ENCODE results near the gene PER2.
"Not testable (repeated sequence)": the region's sequence is repeated elsewhere in the genome, so short reads cannot be mapped to it uniquely, and the experiment has no call there.

The PER2 gene, protein sequence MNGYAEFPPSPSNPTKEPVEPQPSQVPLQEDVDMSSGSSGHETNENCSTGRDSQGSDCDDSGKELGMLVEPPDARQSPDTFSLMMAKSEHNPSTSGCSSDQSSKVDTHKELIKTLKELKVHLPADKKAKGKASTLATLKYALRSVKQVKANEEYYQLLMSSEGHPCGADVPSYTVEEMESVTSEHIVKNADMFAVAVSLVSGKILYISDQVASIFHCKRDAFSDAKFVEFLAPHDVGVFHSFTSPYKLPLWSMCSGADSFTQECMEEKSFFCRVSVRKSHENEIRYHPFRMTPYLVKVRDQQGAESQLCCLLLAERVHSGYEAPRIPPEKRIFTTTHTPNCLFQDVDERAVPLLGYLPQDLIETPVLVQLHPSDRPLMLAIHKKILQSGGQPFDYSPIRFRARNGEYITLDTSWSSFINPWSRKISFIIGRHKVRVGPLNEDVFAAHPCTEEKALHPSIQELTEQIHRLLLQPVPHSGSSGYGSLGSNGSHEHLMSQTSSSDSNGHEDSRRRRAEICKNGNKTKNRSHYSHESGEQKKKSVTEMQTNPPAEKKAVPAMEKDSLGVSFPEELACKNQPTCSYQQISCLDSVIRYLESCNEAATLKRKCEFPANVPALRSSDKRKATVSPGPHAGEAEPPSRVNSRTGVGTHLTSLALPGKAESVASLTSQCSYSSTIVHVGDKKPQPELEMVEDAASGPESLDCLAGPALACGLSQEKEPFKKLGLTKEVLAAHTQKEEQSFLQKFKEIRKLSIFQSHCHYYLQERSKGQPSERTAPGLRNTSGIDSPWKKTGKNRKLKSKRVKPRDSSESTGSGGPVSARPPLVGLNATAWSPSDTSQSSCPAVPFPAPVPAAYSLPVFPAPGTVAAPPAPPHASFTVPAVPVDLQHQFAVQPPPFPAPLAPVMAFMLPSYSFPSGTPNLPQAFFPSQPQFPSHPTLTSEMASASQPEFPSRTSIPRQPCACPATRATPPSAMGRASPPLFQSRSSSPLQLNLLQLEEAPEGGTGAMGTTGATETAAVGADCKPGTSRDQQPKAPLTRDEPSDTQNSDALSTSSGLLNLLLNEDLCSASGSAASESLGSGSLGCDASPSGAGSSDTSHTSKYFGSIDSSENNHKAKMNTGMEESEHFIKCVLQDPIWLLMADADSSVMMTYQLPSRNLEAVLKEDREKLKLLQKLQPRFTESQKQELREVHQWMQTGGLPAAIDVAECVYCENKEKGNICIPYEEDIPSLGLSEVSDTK (N-terminal part only)

GRCh38 chr2:238287737-238288649 lies at the start of gene PER2:
PER2 (minus strand) TSS chr2:238288610; CDS start chr2:238277936, 10,674 bp downstream.
- Mint-ChIP-seq H3K27me3 (peaks cover 11% of the 10 kb centered on the region), H3K4me3 (peak within 1 kb of the TSS; percentile 92), H3K36me3 (ENCODE audit: low read depth) (peaks cover 7% of the 10 kb centered on the region), H3K27ac (peak within 1 kb of the TSS; percentile 96), H3K4me1 (ENCODE audit: low read depth) (peaks cover 57% of the 10 kb centered on the region), H3K9me3 (no peaks in the 10 kb centered on the region)
- intact Hi-C loops (cut with micrococcal nuclease): loop anchor here (2.0 kb wide), 1 partner anchor 33 kb away; the partner anchor contains the start of gene TRAF3IP1

DNA sequence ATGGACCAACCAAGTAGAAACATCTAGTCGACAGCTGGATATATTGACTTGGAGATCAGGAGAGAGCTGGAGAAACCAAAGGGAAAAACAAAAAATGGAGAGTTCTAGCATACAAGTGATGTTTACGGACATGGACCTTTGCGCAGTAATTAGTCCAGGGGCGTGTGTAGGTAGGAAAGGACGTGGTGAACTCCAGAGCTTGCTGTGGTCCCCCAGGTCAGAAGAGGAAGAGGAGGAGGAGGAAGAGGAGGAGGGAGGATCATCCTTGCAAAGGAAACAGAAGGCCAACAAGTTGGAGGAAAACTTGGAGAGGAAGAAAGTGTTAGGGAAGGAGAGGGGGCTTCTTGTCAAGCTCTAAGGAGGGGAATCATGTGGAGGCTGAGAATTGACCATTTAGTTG lies 49.4 kb upstream of the PER2 start:
- no peaks in the 10 kb centered on the region for H3K4me1 Mint-ChIP-seq (ENCODE audit: low read depth)
- intact Hi-C loops (cut with micrococcal nuclease): no loop called here
- H3K9me3 Mint-ChIP-seq: no peaks in the 10 kb centered on the region
- no peak overlapping the region for H3K4me3 Mint-ChIP-seq
- peaks cover 37% of the 10 kb centered on the region for H3K36me3 Mint-ChIP-seq (ENCODE audit: low read depth)
- H3K27ac Mint-ChIP-seq: no peak overlapping the region
- no peaks in the 10 kb centered on the region for H3K27me3 Mint-ChIP-seq

- Mint-ChIP-seq H3K36me3 (ENCODE audit: low read depth) (peaks cover 37% of the 10 kb centered on the region), H3K9me3 (no peaks in the 10 kb centered on the region), H3K27ac (no peak overlapping the region), H3K27me3 (no peaks in the 10 kb centered on the region), H3K4me3 (no peak overlapping the region), H3K4me1 (ENCODE audit: low read depth) (no peaks in the 10 kb centered on the region)
- intact Hi-C loops (cut with micrococcal nuclease): no loop called here
Measured at GRCh38 chr2:238336793-238337444, 48.5 kb upstream of the PER2 start.

GRCh38 chr2:238336151-238336550 lies 47.7 kb upstream of the PER2 start:
- no peaks in the 10 kb centered on the region for H3K4me1 Mint-ChIP-seq (ENCODE audit: low read depth)
- intact Hi-C loops (cut with micrococcal nuclease): no loop called here
- H3K27ac Mint-ChIP-seq: no peak overlapping the region
- H3K27me3 Mint-ChIP-seq: no peaks in the 10 kb centered on the region
- H3K4me3 Mint-ChIP-seq: no peak overlapping the region
- peaks cover 37% of the 10 kb centered on the region for H3K36me3 Mint-ChIP-seq (ENCODE audit: low read depth)
- no peaks in the 10 kb centered on the region for H3K9me3 Mint-ChIP-seq

DNA sequence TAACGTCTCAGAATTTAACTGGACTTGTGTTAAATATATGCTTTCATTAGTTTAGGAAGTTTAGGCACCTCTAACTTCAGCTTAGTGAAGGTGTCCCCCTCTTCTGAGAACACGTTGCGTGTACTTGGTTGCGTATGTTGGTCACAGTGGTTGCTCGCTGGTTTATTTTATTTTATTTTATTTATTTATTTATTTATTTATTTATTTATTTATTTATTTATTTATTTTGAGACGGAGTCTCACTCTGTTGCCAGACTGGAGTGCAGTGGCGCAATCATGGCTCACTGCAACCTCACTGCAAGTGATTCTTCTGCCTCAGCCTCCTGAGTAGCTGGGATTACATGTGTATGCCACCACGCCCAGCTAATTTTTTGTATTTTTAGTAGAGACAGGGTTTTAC lies 47.2 kb upstream of the PER2 start:
- H3K27ac Mint-ChIP-seq; H3K4me1 Mint-ChIP-seq (ENCODE audit: low read depth); intact Hi-C loops (cut with micrococcal nuclease); H3K27me3 Mint-ChIP-seq; H3K9me3 Mint-ChIP-seq; H3K4me3 Mint-ChIP-seq: not testable (repeated sequence)
- H3K36me3 Mint-ChIP-seq (ENCODE audit: low read depth): peaks cover 37% of the 10 kb centered on the region

DNA sequence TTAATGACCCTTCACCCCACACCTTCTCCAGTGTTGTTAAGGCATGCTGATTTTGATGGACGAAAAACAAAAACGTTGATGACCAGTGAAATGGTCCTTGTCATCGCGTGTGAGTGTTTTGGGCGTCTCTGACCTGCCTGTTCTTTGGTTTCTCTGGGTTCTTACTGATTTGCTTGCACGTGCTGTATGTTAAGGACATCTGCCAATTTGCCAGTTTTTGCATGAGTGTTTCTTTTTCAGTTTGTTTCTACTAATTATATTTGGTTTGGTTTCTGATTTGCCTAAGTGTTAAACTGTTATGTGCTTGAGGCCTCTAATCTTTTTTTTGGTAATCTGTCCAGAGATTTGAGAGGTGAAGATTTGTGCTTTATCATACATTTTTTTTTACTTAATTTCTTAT lies 46.5 kb upstream of the PER2 start:
- Mint-ChIP-seq H3K9me3 (no peaks in the 10 kb centered on the region), H3K27me3 (no peaks in the 10 kb centered on the region), H3K27ac (no peak overlapping the region), H3K36me3 (ENCODE audit: low read depth) (peaks cover 40% of the 10 kb centered on the region), H3K4me1 (ENCODE audit: low read depth) (no peaks in the 10 kb centered on the region), H3K4me3 (no peak overlapping the region)
- intact Hi-C loops (cut with micrococcal nuclease): no loop called here

- Mint-ChIP-seq H3K4me3 (no peak overlapping the region), H3K27me3 (no peaks in the 10 kb centered on the region)
Measured at GRCh38 chr2:238331916-238332315, 43.5 kb upstream of the PER2 start.

DNA sequence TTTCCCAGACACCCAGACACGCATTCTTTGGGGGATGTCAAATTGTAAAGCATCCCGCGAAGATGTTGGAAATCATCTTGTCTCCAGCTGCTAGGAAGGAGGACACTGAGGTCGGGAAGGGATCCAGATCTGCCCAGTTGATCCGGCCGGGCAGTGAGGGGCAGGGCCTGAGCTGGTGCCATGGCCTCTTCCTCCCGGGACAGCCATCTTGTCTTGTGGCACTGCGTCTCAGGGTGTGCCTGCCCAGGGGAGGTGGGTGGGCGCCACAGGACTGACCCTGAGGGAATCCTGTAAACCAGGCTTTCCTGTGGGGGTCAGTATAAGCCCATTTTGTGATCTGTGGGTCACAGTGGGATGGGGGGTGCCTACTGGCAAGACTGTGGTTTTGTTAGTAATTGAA lies 42.0 kb upstream of the PER2 start:
- no peak overlapping the region for H3K4me3 Mint-ChIP-seq
- H3K27ac Mint-ChIP-seq: no peak overlapping the region
- H3K36me3 Mint-ChIP-seq (ENCODE audit: low read depth): peaks cover 43% of the 10 kb centered on the region

More at GRCh38 chr2:238331916-238332315, 43.5 kb upstream of the PER2 start:
- no peaks in the 10 kb centered on the region for H3K9me3 Mint-ChIP-seq
- peaks cover 43% of the 10 kb centered on the region for H3K36me3 Mint-ChIP-seq (ENCODE audit: low read depth)
- no peaks in the 10 kb centered on the region for H3K4me1 Mint-ChIP-seq (ENCODE audit: low read depth)
- intact Hi-C loops (cut with micrococcal nuclease): no loop called here
- no peak overlapping the region for H3K27ac Mint-ChIP-seq

DNA sequence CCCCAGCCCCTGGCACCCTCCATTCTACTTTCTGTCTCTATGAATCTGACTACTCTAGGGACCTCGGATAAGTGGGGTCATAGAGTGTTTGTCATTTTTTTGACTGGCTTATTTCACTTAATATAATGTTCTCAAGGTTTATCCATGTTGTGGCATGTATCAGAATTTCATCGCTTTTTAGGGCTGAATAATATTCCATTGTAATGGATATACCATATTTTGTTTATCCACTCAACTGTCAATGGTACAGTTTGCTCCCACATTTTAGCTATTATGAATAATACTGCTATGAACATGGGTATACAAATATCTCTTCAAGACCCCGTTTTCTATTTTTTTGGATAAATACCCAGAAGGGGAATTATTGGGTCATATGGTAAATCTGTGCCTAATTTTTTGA lies 39.3 kb upstream of the PER2 start:
- intact Hi-C loops (cut with micrococcal nuclease): no loop called here

More for the DNA sequence above, 42.0 kb upstream of the PER2 start:
- intact Hi-C loops (cut with micrococcal nuclease): no loop called here
- H3K4me1 Mint-ChIP-seq (ENCODE audit: low read depth): no peaks in the 10 kb centered on the region
- no peaks in the 10 kb centered on the region for H3K9me3 Mint-ChIP-seq
- H3K27me3 Mint-ChIP-seq: no peaks in the 10 kb centered on the region

DNA sequence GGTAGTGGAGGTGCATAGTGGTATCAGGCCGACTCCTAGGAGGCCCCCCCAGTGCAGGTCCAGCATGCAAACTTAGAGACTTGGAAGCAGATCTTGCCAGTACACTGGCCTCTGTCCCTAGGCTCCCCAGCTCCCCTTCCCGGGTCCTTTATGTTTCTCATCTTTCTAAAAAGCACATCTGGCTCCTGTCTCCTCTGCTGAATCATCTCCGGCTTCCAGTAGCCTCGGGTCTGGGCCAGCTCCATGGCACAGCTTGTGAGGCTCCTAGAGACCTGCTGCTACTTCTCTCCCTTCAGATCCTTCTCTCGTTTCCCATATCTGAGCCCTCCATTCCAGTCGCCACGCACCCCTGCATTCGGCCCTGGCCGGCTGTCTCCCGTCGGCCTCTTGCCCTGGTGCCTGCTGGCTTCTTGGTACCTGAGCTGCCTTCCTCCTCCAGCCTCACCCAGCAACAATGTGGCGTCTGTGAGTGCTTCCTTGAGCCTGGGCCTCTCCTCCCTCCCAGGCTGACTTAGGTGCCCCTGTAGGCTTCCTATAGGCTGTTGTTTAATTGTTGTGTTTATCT lies 38.5 kb upstream of the PER2 start:
- Mint-ChIP-seq H3K4me1 (ENCODE audit: low read depth) (peaks cover 2% of the 10 kb centered on the region), H3K27ac (no peak overlapping the region), H3K27me3 (no peaks in the 10 kb centered on the region), H3K36me3 (ENCODE audit: low read depth) (peaks cover 36% of the 10 kb centered on the region), H3K9me3 (no peaks in the 10 kb centered on the region), H3K4me3 (no peak overlapping the region)
- intact Hi-C loops (cut with micrococcal nuclease): no loop called here

More for the DNA sequence above, 39.3 kb upstream of the PER2 start:
- H3K4me1 Mint-ChIP-seq (ENCODE audit: low read depth): no peaks in the 10 kb centered on the region
- no peaks in the 10 kb centered on the region for H3K27me3 Mint-ChIP-seq
- peaks cover 36% of the 10 kb centered on the region for H3K36me3 Mint-ChIP-seq (ENCODE audit: low read depth)
- H3K9me3 Mint-ChIP-seq: no peaks in the 10 kb centered on the region
- no peak overlapping the region for H3K27ac Mint-ChIP-seq
- no peak overlapping the region for H3K4me3 Mint-ChIP-seq

DNA sequence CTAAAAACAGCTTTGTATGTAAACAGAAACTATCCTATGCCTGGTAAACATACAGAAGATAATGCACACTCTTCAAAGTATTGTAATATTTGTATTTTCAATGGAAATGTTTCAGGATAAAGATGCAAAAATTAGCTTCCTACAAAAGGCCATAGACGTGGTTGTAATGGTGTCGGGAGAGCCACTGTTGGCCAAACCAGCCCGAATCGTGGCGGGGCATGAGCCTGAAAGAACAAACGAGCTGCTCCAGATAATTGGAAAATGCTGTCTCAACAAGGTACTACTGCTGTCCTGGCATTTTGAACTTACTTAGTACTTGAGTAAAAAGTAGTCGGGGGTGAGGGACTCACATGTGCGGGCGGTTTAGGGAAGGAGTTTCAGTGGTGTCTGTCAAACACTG lies 37.3 kb upstream of the PER2 start:
- no peak overlapping the region for H3K27ac Mint-ChIP-seq
- no peak overlapping the region for H3K4me3 Mint-ChIP-seq
- H3K9me3 Mint-ChIP-seq: no peaks in the 10 kb centered on the region
- H3K27me3 Mint-ChIP-seq: no peaks in the 10 kb centered on the region
- intact Hi-C loops (cut with micrococcal nuclease): no loop called here
- peaks cover 11% of the 10 kb centered on the region for H3K4me1 Mint-ChIP-seq (ENCODE audit: low read depth)
- peaks cover 36% of the 10 kb centered on the region for H3K36me3 Mint-ChIP-seq (ENCODE audit: low read depth)

GRCh38 chr2:238324248-238324647 lies 35.8 kb upstream of the PER2 start:
- Mint-ChIP-seq H3K4me1 (ENCODE audit: low read depth) (peaks cover 11% of the 10 kb centered on the region), H3K36me3 (ENCODE audit: low read depth) (peaks cover 27% of the 10 kb centered on the region)
- intact Hi-C loops (cut with micrococcal nuclease); H3K27me3 Mint-ChIP-seq; H3K9me3 Mint-ChIP-seq; H3K27ac Mint-ChIP-seq; H3K4me3 Mint-ChIP-seq: not testable (repeated sequence)
